ENCODE measurements around the gene SMARCD1.

DNA sequence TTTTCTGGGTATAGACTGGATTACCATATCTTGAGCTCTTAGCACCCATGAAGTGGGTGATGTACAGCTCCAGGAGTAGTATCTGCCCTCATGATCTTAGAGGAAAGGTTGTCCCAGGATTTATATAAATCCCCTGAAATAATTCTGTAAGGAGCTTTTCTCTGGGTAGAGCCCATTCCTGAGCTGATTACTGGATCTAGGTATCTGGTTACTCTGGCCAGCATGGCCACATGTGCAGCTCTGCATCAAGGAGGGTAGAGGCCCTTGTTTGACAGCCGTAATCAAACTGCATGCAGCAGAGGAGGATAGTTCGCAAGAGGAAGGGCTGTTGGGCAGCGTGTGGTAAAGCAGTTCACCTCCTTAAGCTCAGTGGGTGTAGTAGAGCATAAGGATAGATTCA lies 35.4 kb downstream of the SMARCD1 start:
- TF ChIP-seq, protein P1, sequence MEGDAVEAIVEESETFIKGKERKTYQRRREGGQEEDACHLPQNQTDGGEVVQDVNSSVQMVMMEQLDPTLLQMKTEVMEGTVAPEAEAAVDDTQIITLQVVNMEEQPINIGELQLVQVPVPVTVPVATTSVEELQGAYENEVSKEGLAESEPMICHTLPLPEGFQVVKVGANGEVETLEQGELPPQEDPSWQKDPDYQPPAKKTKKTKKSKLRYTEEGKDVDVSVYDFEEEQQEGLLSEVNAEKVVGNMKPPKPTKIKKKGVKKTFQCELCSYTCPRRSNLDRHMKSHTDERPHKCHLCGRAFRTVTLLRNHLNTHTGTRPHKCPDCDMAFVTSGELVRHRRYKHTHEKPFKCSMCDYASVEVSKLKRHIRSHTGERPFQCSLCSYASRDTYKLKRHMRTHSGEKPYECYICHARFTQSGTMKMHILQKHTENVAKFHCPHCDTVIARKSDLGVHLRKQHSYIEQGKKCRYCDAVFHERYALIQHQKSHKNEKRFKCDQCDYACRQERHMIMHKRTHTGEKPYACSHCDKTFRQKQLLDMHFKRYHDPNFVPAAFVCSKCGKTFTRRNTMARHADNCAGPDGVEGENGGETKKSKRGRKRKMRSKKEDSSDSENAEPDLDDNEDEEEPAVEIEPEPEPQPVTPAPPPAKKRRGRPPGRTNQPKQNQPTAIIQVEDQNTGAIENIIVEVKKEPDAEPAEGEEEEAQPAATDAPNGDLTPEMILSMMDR (IDR thresholded peaks at IDR 0.05): no peak
- TF ChIP-seq POLR2A (IDR thresholded peaks at IDR 0.05) (no peak), EP300 (IDR thresholded peaks at IDR 0.05) (no peak)
